Measurements from ENCODE around the gene JAK1.
A peak's percentile ranks its signal among the peaks of the same experiment; 100 is the strongest.
"Not testable (repeated sequence)": the region's sequence is repeated elsewhere in the genome, so short reads cannot be mapped to it uniquely, and the experiment has no call there.

Gene JAK1

DNA sequence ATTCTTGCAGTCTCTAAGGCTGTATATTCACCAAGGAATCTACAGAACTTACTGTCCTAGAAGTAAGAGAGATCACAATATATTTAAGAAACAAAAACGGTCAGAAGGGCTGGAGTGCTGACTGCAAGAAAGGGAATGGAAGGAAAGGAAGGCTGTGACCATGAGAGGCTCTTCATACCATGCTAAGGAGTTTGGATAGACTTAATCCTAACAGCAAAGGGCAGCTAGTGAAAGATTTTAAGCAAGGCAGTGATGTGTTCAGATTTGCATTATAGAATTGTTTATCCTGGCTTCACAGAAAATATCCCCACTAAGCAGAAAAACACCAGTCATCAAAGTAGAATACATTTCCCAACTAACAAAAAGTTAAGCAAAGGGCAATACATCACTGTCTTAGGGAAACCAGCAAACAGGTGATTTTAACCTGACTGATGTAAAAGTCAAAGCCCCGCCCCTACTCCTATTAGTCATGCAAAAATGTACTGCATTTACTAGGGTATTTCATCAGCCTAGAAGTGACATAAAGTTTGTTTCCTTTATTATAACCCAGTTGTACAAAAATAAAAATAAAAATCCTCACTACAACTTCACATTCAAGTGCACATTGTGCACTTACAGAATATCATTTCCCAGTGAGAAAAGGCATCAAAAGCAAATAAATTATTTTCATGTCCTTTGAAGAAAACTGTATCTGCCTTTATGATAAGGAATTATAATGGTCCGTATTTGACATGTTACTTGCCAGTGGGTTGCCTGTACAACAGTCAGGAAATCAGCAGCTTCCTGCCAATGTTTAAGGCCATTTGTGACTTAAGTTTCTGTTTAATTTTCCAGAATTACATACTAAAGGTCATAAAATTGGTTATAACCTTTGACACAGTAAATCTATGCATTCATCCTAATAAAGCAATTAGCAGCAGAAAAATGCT is 17.2 kb downstream of the JAK1 start:
- DNase-seq (ENCODE audit: low spot score): peak; percentile 44

GRCh38 chr1:64948216-64948615 is 18.1 kb downstream of the JAK1 start:
- no peak for DNase-seq (ENCODE audit: low spot score)

DNA sequence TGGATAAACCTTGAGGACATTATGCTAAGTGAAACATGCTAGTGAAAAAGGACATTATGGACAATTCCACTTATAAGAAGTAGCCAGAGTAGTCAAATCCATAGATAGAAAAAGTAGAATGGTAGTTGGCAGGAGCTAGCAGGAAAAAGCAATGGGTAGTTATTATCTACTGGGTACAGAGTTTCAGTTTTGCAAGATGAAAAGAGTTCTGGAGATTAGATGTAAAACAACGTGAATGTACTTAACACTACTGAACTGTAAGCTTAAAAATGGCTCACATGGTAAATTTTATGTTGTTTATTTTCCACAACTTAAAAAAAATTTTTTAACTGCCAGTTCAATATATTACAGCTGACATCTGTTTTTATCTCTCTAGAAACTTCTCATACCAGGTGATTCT is 19.4 kb downstream of the JAK1 start:
- no peak for DNase-seq (ENCODE audit: low spot score)

GRCh38 chr1:64944913-64945312 is 21.4 kb downstream of the JAK1 start:
- no peak for DNase-seq (ENCODE audit: low spot score)

- DNase-seq (ENCODE audit: low spot score): no peak
Observed at GRCh38 chr1:64942675-64943074, 23.7 kb downstream of the JAK1 start.

DNA sequence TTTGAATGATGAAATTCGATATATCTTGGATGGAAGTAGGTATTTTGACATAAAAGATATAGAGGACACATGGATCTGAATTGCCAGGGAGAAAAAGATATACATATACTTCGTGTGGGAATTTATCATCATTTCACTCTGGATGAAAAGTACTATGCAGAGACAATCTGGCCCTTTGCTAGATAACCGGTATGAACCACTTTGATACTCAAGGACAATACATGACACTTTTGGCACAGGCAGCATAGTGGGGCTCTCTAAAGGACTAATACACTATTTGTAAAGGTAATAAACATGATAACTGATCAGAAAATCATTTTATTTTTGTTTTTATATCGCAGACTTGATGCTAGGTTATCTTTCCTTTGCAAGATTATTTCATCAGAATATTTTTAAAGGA is 24.2 kb downstream of the JAK1 start:
- DNase-seq (ENCODE audit: low spot score): no peak

DNA sequence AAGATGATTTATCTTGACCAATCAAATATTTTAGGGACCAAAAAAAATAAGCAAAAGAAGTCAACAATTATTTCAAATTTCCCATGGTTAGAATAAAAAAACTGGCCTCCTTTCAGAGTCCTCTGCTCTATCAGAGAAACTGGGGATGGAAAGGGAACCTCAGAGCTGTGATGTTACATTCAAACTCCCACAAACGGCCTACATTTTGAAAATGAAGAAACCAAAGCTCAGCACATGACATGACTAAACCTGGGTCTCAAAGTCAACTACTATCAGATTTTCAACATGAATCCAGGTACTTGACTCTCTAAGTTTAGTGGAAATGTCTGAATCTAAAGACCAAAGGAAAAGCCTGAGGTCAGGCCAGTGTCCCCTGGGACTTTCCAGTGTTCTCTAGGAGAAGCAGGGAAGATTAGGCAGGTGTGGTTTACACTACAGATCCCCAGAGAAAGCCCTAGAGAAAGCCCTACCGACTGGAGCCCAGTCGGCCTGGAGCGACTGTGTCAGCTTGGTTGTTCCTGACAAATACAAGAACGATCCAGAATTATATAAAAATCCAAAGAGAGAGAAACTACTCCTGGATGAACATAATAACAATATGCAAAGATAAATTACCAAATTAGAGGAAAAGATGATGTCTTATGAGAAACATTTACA is 24.8 kb downstream of the JAK1 start:
- no peak for DNase-seq (ENCODE audit: low spot score)

DNA sequence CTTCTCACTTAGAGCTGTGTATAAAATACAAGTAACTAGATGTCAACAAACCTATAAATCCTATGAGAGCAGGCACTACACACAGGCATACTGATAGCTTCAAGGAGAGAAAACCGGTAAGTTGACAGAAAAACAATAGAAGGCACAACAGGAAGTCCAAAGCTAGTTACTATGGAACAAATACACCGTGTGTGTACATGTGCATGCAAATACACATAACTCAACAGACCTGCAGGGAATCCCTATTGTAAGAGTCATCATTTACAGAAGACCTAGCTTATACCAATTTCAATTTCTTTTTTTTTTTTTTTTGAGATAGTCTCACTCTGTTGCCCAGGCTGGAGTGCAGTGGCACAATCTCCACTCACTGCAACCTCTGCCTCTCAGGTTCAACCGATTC is 26.3 kb downstream of the JAK1 start:
- DNase-seq (ENCODE audit: low spot score): no peak

GRCh38 chr1:64938991-64939390 is 27.4 kb downstream of the JAK1 start:
- no peak for DNase-seq (ENCODE audit: low spot score)

- DNase-seq (ENCODE audit: low spot score): no peak
Observed at GRCh38 chr1:64936956-64937355, 29.4 kb downstream of the JAK1 start.

- DNase-seq (ENCODE audit: low spot score): no peak
Observed at GRCh38 chr1:64935551-64936155, 30.7 kb downstream of the JAK1 start.

DNA sequence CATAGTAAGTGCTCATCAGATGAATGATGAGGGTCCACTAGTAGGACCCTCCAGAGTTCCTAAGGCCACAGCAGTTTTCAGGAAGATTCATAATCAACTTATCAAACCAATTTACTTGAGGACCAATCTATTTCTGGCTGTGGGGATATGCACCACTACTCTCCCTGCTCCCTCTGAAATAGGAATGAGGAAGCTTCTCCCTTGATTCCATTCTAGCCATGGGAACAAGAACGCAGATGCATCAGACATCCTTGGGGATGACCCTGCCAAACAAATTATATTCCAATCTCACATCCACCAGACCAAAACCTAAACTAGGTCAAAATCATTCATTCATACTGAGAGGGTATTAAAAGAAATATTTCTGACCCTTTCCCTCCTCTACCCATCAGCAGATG is 31.5 kb downstream of the JAK1 start:
- no peak for DNase-seq (ENCODE audit: low spot score)

- DNase-seq (ENCODE audit: low spot score): no peak
Observed at GRCh38 chr1:64934115-64934877, 32.1 kb downstream of the JAK1 start.

DNA sequence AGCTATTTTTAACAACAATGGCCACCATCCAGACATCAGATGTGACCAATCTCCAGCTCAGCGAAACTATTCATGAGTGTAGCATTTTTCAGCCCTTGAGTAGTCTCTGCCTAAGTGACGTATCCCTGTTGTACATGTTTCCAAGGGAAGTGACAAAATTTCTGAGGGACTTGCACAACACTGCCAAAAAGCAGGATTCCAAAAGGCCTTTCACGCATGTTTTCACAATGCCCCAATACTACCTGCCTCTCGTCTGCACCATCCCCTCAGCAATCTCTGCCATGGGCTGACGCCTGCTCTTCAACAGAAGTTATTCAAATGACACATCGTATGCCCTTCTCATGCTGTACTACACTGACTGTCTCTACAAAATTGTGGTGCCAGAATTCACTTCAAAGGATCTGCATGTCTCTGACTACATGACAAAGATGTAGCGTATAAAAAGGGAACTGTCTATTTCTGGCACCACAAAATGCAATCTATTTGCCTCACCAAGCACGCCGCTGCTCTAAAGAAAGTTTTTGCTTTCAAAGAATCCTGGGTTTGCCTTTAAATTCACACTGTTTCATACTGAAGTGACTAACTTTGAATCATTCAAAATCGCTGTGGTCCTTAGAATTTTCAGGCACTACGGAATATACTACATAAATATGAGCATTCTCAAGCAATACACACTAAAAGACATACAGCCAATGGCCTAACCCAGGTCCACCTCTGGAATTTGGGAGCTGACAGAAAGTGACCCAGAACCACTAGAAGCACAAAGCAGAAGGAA is 32.9 kb downstream of the JAK1 start:
- DNase-seq (ENCODE audit: low spot score): no peak

DNA sequence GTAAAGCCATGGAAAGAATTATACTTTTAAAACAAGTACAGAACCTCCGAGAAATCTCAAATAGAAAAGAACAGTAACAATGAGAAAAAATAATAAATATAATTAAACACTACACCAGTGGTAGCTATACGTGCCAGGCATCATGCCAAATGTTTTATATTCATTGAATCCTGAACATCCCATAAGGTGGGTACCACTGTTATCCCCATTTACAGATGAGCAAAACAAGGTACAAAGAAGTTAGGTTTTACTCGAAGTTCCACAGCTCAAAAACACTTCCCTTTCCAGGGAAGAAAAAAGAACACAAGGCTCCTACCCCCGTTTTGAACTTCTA is 33.4 kb downstream of the JAK1 start:
- no peak for DNase-seq (ENCODE audit: low spot score)

DNA sequence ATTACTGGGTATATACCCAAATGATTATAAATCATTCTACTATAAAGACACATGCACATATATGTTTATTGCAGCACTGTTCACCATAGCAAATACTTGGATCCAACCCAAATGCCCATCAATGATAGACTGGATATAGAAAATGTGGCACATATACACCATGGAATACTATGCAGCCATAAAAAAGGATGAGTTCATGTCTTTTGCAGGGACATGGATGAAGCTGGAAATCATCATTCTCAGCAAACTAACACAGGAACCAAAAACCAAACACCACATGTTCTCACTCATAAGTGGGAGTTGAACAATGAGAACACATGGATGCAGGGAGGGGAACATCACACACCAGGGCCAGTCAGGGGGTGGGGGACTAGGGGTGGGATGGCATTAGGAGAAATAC is 35.7 kb downstream of the JAK1 start:
- not testable (repeated sequence) for DNase-seq (ENCODE audit: low spot score)

DNA sequence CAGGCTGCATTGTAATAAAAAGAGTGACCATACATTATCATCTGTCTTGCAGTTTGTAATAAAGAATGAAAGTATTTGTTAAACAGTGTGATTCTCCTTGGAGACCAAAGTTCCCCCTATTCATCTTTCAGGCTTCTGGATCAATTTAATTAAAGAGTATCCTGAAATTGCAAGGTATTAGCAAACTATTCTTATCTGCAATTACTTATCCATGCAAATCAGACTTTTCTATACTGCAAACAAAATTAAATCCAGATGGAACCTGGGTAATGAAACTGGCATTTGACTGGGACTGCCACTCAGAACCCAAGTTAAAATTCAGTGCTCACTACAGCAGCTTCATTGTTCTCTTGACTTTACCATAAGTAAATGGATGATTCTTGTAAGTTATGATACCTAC is 37.1 kb downstream of the JAK1 start:
- no peak for DNase-seq (ENCODE audit: low spot score)

- no peak for DNase-seq (ENCODE audit: low spot score)
Observed at GRCh38 chr1:64928325-64928724, 38.0 kb downstream of the JAK1 start.

DNA sequence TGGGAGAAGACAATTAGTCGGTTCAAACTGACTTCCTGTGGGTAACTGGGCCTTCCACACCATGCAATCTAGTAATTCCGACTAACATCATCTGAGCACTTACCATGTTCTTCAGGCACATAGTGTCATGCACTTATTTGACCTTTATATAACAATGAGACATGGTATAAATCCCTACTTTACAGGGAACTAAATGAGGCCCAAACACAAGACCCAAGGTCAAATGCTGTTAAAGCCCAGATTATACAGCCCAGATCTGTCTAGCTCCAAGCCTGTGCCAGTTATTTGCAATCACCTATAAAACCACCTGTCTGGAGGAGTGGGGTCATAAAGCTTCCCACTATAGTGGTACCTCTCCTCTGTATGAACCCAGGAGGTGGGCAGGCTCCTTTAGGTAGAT is 40.8 kb downstream of the JAK1 start:
- DNase-seq (ENCODE audit: low spot score): no peak

DNA sequence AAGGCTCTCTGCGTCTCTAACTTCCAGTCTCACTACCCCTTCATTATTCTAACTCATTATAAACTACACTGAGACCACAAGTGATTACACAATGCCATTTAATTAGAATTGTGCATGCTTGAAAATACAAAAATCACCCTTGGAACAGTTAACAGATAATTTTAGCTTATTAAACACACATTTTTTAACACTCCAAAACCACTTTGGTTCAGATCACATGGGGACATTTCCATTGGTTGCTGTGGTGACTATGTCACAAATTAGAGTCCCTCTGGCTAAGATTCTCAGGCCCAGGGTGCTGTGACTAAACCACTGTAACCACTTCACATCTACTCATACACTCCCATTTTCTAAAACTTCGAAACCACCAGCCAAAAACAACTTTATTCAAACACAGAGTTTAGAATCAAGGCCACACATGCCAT is 43.0 kb downstream of the JAK1 start:
- peak; percentile 36 for DNase-seq (ENCODE audit: low spot score)

DNA sequence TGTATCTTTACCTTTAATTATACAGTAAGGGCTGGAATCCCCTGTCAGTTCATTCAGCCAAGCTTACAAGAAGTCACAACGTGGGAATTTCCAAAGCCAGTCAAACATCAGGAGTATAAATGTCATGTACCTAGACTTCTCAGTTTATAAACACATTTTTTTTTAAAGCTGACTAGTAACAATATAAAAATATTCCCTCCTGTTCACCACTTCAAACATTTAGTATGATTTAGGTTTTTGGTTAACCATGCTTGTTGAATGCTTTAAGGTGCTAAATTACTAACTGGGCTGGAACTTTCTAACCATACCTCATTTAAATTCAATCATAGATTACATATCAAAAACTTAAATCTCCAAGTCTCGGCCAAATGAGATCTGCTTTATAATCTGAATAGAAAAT is 44.0 kb downstream of the JAK1 start:
- DNase-seq (ENCODE audit: low spot score): peak; percentile 22

DNA sequence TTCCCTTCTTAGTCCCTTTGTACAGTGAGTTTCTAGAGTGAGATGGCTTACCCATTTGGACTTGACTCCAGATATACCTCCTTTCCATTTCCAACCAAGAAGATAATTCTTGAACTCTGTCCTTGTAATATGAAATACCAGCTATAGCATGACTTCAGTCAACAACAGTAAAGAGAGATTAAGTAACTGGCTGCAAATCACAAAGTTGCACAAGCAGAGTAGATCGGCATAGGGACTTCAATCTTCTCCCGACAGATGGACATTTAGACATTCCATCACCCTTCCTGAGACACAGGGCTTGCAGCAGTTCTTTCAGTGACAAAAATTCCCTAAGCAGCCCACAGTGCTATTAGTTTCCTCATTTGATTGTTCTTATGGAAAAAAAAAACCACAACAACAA is 44.6 kb downstream of the JAK1 start:
- no peak for DNase-seq (ENCODE audit: low spot score)
